PC-9 (cell line): ENCODE data around the gene RFLNA.

ENCODE experiments used
- EZH2 ChIP-seq: fragments of 200-600 bp; sonication (generic); IDR thresholded peaks from 2 replicates; pipeline ENCODE4 v1.8.0; 2017; ENCODE audit warnings: antibody characterized with exemption, low read depth
- TF ChIP-seq, protein P1 (sequence below): fragments of 200-600 bp; sonication (generic); conservative IDR thresholded peaks from 2 replicates; pipeline ENCODE4 v1.6.1; 2017; ENCODE audit warnings: mixed run types, antibody characterized with exemption, mild to moderate bottlenecking, moderate library complexity

DNA sequence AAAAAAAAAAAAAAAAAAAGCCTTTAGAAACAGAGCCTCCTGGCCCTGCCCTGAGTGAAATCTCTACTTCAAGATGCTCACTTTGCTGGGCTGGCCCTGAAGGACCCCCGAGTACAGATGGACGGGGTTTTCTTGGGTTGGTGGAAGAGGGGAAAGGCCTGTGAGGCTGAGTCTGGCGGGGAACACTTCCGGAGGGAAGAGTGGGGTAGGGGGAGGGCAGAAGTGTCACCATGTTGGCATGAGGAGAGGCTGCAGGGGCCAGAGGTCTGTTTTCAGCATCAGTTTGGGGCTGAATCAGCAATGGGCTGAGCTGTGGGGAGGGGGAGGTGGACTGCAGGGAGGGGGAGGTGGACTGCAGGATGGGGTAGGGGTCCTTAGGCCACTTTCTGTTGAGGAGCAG is 15.3 kb downstream of the RFLNA start:
- TF ChIP-seq, protein P1, sequence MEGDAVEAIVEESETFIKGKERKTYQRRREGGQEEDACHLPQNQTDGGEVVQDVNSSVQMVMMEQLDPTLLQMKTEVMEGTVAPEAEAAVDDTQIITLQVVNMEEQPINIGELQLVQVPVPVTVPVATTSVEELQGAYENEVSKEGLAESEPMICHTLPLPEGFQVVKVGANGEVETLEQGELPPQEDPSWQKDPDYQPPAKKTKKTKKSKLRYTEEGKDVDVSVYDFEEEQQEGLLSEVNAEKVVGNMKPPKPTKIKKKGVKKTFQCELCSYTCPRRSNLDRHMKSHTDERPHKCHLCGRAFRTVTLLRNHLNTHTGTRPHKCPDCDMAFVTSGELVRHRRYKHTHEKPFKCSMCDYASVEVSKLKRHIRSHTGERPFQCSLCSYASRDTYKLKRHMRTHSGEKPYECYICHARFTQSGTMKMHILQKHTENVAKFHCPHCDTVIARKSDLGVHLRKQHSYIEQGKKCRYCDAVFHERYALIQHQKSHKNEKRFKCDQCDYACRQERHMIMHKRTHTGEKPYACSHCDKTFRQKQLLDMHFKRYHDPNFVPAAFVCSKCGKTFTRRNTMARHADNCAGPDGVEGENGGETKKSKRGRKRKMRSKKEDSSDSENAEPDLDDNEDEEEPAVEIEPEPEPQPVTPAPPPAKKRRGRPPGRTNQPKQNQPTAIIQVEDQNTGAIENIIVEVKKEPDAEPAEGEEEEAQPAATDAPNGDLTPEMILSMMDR: no peak
- no peak for TF ChIP-seq EZH2
